Liver (tissue), 9 donors: ENCODE data around the gene CNIH2. TPM values are rescaled to one million over a fixed set of nuclear protein-coding genes. Genes with fewer than 3 reads are reported as not detected.

Source experiments
- DNase-seq: peaks from one replicate; pipeline ENCODE4 v3.0.0-alpha.2; 2017; ENCODE audit warnings: low spot score
- H3K27ac ChIP-seq, 2 donors: one replicate each; pipeline ENCODE4 v1.7.0; 2013; ENCODE audit warnings: inconsistent platforms in 2 of 2, low read length in 2 of 2, control low read depth in 1 of 2, low read depth in 1 of 2, mild to moderate bottlenecking in 1 of 2
- H3K27me3 ChIP-seq, 4 donors: one replicate each; pipeline versions ENCODE4 v1.6.1 to v1.7.0; 2013; ENCODE audit warnings: low read length in 3 of 4, inconsistent platforms in 1 of 4, mild to moderate bottlenecking in 1 of 4, moderate library complexity in 1 of 4; ENCODE audit not compliant: control insufficient read depth in 4 of 4, insufficient read depth in 4 of 4
- H3K36me3 ChIP-seq, 4 donors: one replicate each; pipeline versions ENCODE4 v1.6.1 to v1.7.0; 2013; ENCODE audit warnings: low read length in 3 of 4, mild to moderate bottlenecking in 3 of 4, low read depth in 1 of 4, moderate library complexity in 1 of 4; ENCODE audit not compliant: control insufficient read depth in 4 of 4, insufficient read depth in 3 of 4
- H3K4me1 ChIP-seq, 4 donors: one replicate each; pipeline versions ENCODE4 v1.6.1 to v1.7.0; 2013; ENCODE audit warnings: low read length in 3 of 4, mild to moderate bottlenecking in 3 of 4, moderate library complexity in 1 of 4; ENCODE audit not compliant: control insufficient read depth in 4 of 4, insufficient read depth in 4 of 4
- H3K4me3 ChIP-seq, 3 donors: one replicate each; pipeline versions ENCODE4 v1.6.1 to v1.7.0; 2013; ENCODE audit warnings: low read length in 3 of 3, control low read depth in 1 of 3, low read depth in 1 of 3, mild to moderate bottlenecking in 1 of 3
- H3K9ac ChIP-seq, 2 donors: one replicate each; pipeline ENCODE4 v1.7.0; 2013; ENCODE audit warnings: low read length in 2 of 2, mild to moderate bottlenecking in 2 of 2, moderate library complexity in 2 of 2, control low read depth in 1 of 2, low read depth in 1 of 2
- H3K9me3 ChIP-seq, 4 donors: one replicate each; pipeline versions ENCODE4 v1.6.1 to v1.7.0; 2013; ENCODE audit warnings: low read length in 3 of 4; ENCODE audit not compliant: control insufficient read depth in 4 of 4
- ATF3 ChIP-seq: IDR thresholded peaks from 2 replicates; pipeline ENCODE4 v1.6.1; 2016; ENCODE audit warnings: antibody characterized with exemption
- CTCF ChIP-seq: fragments of 150-350 bp; IDR thresholded peaks from 2 replicates; pipeline ENCODE4 v1.5.1; 2017; ENCODE audit warnings: improper control_type of control experiment, low read depth, low read length; ENCODE audit not compliant: missing input control
- EGR1 ChIP-seq, 2 donors: IDR thresholded peaks; 2 replicates each; pipeline ENCODE4 v1.6.1; 2016 to 2018; ENCODE audit warnings: antibody characterized with exemption in 2 of 2, low read depth in 2 of 2
- FOXA2 ChIP-seq: IDR thresholded peaks from 2 replicates; pipeline ENCODE4 v1.6.1; 2016; ENCODE audit warnings: antibody characterized with exemption
- JUND ChIP-seq, 2 donors: IDR thresholded peaks; 2 replicates each; pipeline ENCODE4 v1.6.1; 2016; ENCODE audit warnings: antibody characterized with exemption in 2 of 2
- MAX ChIP-seq: IDR thresholded peaks from 2 replicates; pipeline ENCODE4 v1.6.1; 2016; ENCODE audit warnings: antibody characterized with exemption
- NR2F2 ChIP-seq: IDR thresholded peaks from 2 replicates; pipeline ENCODE4 v1.6.1; 2016; ENCODE audit warnings: antibody characterized with exemption
- RXRA ChIP-seq, 2 donors: IDR thresholded peaks; 2 replicates each; pipeline ENCODE4 v1.6.1; 2017 to 2018; ENCODE audit warnings: antibody characterized with exemption in 2 of 2, mild to moderate bottlenecking in 1 of 2
- SP1 ChIP-seq: IDR thresholded peaks from 2 replicates; pipeline ENCODE4 v1.6.1; 2018; ENCODE audit warnings: antibody characterized with exemption, mild to moderate bottlenecking
- YY1 ChIP-seq: IDR thresholded peaks from 2 replicates; pipeline ENCODE4 v1.6.1; 2016; ENCODE audit warnings: antibody characterized with exemption, mild to moderate bottlenecking
- WGBS: extraction: QIAGEN DNeasy Blood & Tissue Kit; methylation state at CpG from one replicate; pipeline ENCODE4 v1.1.7; 2013; 5-methylcytosine and 5-hydroxymethylcytosine counted together
- polyA plus RNA-seq, 2 donors: library from polyadenylated mRNA; stranded (reverse) in 1 of 2; unstranded in 1 of 2; fragments of 200-250 nt in 1 of 2; fragments of >200 nt in 1 of 2; fragmentation: Nextera tagmentation in 1 of 2; extraction: Ambion mirVana in 1 of 2; gene quantifications; one replicate each; pipeline versions ENCODE4 v1.2.1 to v1.2.3, GENCODE V29; 2013 to 2015
- total RNA-seq, 2 donors: library from RNA; depleted of rRNA; stranded (reverse); fragments of >200 nt; gene quantifications; one replicate each; pipeline ENCODE4 v1.2.3, GENCODE V29; 2014
- TF ChIP-seq, protein P1 (sequence below): IDR thresholded peaks from 2 replicates; pipeline ENCODE4 v1.6.1; 2016; ENCODE audit warnings: antibody characterized with exemption, mild to moderate bottlenecking
- TF ChIP-seq, protein P2 (sequence below): IDR thresholded peaks from 2 replicates; pipeline ENCODE4 v1.6.1; 2016; ENCODE audit warnings: antibody characterized with exemption
- donor health status: healthy.
- donor health status: healthy.
- donor health status: healthy.
- donor health status: healthy.
- donor health status: healthy.

CNIH2 gene
- total and polyA plus RNA-seq, 4 donors: 0.07 TPM; not detected in 3

DNA sequence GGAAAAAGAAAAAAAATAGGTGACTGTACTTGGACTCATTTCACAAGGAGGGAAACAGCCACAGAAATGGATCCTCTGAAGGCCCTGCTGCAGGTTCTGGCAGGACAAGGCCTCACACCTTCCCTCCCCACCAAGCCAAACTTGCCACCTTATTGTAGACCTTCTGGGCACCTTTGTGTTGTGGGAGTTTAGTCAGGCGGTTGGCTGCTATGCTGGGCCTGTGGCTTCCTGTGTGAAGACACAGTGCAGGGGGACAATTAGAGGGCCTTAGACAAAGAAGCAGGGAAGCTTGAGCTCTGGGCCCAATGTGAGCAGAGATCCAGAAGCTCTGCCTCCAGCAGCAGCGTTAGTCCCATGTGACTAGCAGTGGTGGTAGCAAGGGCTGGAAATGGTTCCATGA lies 5.4 kb upstream of the CNIH2 start:
- Histone ChIP-seq H3K9ac (no peak overlapping the region), H3K36me3 (peaks cover 11 to 49% (median 32%) of the 10 kb centered on the region in 4 donors), H3K4me1 (peaks cover 7 to 24% (median 19%) of the 10 kb centered on the region in 4 donors), H3K27me3 (no peaks in the 10 kb centered on the region), H3K27ac (no peak overlapping the region), H3K4me3 (no peak overlapping the region), H3K9me3 (no peaks in the 10 kb centered on the region)
- no peak for DNase-seq
- no peak for TF ChIP-seq FOXA2
- no peak for TF ChIP-seq JUND (IDR thresholded peaks at IDR 0.05)
- no peak for TF ChIP-seq ATF3
- 87% methylated on average over 2 of the region's 2 CpGs for WGBS

- Histone ChIP-seq H3K4me1 (peaks cover 8 to 20% (median 13%) of the 10 kb centered on the region in 4 donors), H3K4me3 (no peak overlapping the region), H3K9me3 (no peaks in the 10 kb centered on the region), H3K27ac (no peak overlapping the region), H3K27me3 (no peaks in the 10 kb centered on the region), H3K36me3 (peaks cover 11 to 49% (median 32%) of the 10 kb centered on the region in 4 donors), H3K9ac (no peak overlapping the region)
- WGBS: 89% methylated on average over 1 of the region's 1 CpG
- TF ChIP-seq FOXA2 (no peak), SP1 (no peak), EGR1 (IDR thresholded peaks at IDR 0.05; ENCODE audit: low read depth in 2 of 2) (no peak)
- TF ChIP-seq, protein P1, sequence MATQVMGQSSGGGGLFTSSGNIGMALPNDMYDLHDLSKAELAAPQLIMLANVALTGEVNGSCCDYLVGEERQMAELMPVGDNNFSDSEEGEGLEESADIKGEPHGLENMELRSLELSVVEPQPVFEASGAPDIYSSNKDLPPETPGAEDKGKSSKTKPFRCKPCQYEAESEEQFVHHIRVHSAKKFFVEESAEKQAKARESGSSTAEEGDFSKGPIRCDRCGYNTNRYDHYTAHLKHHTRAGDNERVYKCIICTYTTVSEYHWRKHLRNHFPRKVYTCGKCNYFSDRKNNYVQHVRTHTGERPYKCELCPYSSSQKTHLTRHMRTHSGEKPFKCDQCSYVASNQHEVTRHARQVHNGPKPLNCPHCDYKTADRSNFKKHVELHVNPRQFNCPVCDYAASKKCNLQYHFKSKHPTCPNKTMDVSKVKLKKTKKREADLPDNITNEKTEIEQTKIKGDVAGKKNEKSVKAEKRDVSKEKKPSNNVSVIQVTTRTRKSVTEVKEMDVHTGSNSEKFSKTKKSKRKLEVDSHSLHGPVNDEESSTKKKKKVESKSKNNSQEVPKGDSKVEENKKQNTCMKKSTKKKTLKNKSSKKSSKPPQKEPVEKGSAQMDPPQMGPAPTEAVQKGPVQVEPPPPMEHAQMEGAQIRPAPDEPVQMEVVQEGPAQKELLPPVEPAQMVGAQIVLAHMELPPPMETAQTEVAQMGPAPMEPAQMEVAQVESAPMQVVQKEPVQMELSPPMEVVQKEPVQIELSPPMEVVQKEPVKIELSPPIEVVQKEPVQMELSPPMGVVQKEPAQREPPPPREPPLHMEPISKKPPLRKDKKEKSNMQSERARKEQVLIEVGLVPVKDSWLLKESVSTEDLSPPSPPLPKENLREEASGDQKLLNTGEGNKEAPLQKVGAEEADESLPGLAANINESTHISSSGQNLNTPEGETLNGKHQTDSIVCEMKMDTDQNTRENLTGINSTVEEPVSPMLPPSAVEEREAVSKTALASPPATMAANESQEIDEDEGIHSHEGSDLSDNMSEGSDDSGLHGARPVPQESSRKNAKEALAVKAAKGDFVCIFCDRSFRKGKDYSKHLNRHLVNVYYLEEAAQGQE: no peak
- no peak for DNase-seq
These were observed 3.8 kb upstream of the CNIH2 start for GRCh38 chr11:66274219-66274618.

DNA sequence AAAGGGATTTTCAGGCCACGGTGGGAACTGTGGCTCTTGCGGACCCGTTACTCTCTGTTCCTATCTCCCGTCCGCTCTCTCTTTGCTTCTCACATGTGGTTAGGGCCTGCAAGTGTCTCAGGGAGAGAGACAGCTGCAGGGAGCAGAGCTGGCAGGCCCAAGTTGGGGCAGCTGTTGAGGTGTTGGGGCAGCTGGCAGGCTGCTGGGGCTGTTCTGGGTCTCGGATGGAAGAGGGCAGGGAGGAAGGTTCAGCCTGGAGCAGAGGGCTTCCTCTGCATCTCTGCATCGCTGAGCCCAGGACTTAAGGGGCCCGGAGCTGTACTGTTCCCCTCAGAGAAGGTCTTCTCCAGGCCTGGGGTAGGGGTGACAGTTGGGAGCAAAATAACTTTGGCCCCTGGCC lies 2.6 kb upstream of the CNIH2 start:
- no peak overlapping the region for H3K27ac ChIP-seq
- no peaks in the 10 kb centered on the region for H3K27me3 ChIP-seq
- no peak overlapping the region for H3K4me3 ChIP-seq
- WGBS: 94% methylated on average over 8 of the region's 8 CpGs
- no peak for DNase-seq
- H3K9ac ChIP-seq: no peak overlapping the region
- H3K4me1 ChIP-seq: peaks cover 2 to 9% (median 5%) of the 10 kb centered on the region in 4 donors
- peaks cover 11 to 49% (median 32%) of the 10 kb centered on the region in 4 donors for H3K36me3 ChIP-seq
- no peak for TF ChIP-seq SP1
- no peak for TF ChIP-seq FOXA2
- TF ChIP-seq MAX: no peak
- TF ChIP-seq YY1: no peak
- TF ChIP-seq EGR1 (IDR thresholded peaks at IDR 0.05; ENCODE audit: low read depth in 2 of 2): no peak
- no peak for TF ChIP-seq RXRA (IDR thresholded peaks at IDR 0.05)
- TF ChIP-seq, protein P1: no peak
- TF ChIP-seq ATF3: no peak
- TF ChIP-seq, protein P2, sequence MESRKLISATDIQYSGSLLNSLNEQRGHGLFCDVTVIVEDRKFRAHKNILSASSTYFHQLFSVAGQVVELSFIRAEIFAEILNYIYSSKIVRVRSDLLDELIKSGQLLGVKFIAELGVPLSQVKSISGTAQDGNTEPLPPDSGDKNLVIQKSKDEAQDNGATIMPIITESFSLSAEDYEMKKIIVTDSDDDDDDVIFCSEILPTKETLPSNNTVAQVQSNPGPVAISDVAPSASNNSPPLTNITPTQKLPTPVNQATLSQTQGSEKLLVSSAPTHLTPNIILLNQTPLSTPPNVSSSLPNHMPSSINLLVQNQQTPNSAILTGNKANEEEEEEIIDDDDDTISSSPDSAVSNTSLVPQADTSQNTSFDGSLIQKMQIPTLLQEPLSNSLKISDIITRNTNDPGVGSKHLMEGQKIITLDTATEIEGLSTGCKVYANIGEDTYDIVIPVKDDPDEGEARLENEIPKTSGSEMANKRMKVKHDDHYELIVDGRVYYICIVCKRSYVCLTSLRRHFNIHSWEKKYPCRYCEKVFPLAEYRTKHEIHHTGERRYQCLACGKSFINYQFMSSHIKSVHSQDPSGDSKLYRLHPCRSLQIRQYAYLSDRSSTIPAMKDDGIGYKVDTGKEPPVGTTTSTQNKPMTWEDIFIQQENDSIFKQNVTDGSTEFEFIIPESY: no peak
- no peak for TF ChIP-seq CTCF
- no peak for TF ChIP-seq JUND (IDR thresholded peaks at IDR 0.05)
- no peak for TF ChIP-seq NR2F2
- H3K9me3 ChIP-seq: no peaks in the 10 kb centered on the region
